GM23338 (cell line): ENCODE data around the gene SYNJ2BP.

Experiments used
- CREB1 ChIP-seq: fragments of 250-450 bp; sonication (Bioruptor Pico); IDR thresholded peaks from 2 replicates; pipeline ENCODE4 v1.5.0; 2020; ENCODE audit warnings: low read depth, mild to moderate bottlenecking, moderate library complexity
- EZH2 ChIP-seq: fragments of 200-600 bp; sonication (generic); IDR thresholded peaks from one replicate; pipeline ENCODE4 v1.8.0; 2017; ENCODE audit warnings: antibody characterized with exemption, mild to moderate bottlenecking, low read depth; ENCODE audit not compliant: unreplicated experiment
- EZH2phosphoT487 ChIP-seq: fragments of 200-600 bp; sonication (generic); IDR thresholded peaks from one replicate; pipeline ENCODE4 v1.8.1; 2018; ENCODE audit warnings: antibody characterized with exemption; ENCODE audit not compliant: unreplicated experiment
- JUNB ChIP-seq: IDR thresholded peaks from one replicate; pipeline ENCODE4 v1.6.1; 2016; ENCODE audit warnings: antibody characterized with exemption; ENCODE audit not compliant: unreplicated experiment
- NANOG ChIP-seq: IDR thresholded peaks from 2 replicates; pipeline ENCODE4 v1.6.1; 2016; ENCODE audit warnings: antibody characterized with exemption, borderline replicate concordance
- POLR2AphosphoS5 ChIP-seq: IDR thresholded peaks from 2 replicates; pipeline ENCODE4 v1.6.1; 2016; ENCODE audit warnings: antibody characterized with exemption, low read depth
- STAT1 ChIP-seq: IDR thresholded peaks from one replicate; pipeline ENCODE4 v1.6.1; 2016; ENCODE audit warnings: antibody characterized with exemption; ENCODE audit not compliant: unreplicated experiment
- ZNF114 ChIP-seq: fragments of 250-450 bp; sonication (Bioruptor Pico); IDR thresholded peaks from 2 replicates; pipeline ENCODE4 v1.5.0; 2020; ENCODE audit warnings: mild to moderate bottlenecking, moderate library complexity
- ZNF331 ChIP-seq: fragments of 250-450 bp; sonication (Bioruptor Pico); IDR thresholded peaks from 2 replicates; pipeline ENCODE4 v1.5.0; 2020; ENCODE audit warnings: low read depth, mild to moderate bottlenecking, moderate library complexity
- ZNF462 ChIP-seq: fragments of 250-450 bp; sonication (Bioruptor Pico); IDR thresholded peaks from 2 replicates; pipeline ENCODE4 v1.5.0; 2020; ENCODE audit warnings: mild to moderate bottlenecking, moderate library complexity
- TF ChIP-seq, protein P1 (sequence below), 2 experiments: fragments of 200-600 bp in 1 of 2; sonication (generic) in 1 of 2; conservative IDR thresholded peaks; 2 replicates each; pipeline versions ENCODE4 v1.5.1 to v1.6.1; 2016 to 2017; ENCODE audit warnings: antibody characterized with exemption in 2 of 2, low read depth in 2 of 2, mild to moderate bottlenecking in 2 of 2, moderate library complexity in 1 of 2
- TF ChIP-seq, protein P2 (sequence below): IDR thresholded peaks from one replicate; pipeline ENCODE4 v1.6.1; 2018; ENCODE audit warnings: antibody characterized with exemption; ENCODE audit not compliant: unreplicated experiment
- TF ChIP-seq, protein P3 (sequence below): IDR thresholded peaks from 2 replicates; pipeline ENCODE4 v1.6.1; 2016; ENCODE audit warnings: antibody characterized with exemption

GRCh38 chr14:70391493-70392391, 25.1 kb downstream of the SYNJ2BP start:
- TF ChIP-seq CREB1 (CRISPR knock-in tag) (no peak), POLR2AphosphoS5 (no peak), EZH2 (no peak), STAT1 (no peak), EZH2phosphoT487 (no peak), JUNB (no peak), ZNF331 (CRISPR knock-in tag) (no peak), ZNF462 (CRISPR knock-in tag) (no peak), NANOG (no peak), ZNF114 (no peak)
- TF ChIP-seq, protein P1, sequence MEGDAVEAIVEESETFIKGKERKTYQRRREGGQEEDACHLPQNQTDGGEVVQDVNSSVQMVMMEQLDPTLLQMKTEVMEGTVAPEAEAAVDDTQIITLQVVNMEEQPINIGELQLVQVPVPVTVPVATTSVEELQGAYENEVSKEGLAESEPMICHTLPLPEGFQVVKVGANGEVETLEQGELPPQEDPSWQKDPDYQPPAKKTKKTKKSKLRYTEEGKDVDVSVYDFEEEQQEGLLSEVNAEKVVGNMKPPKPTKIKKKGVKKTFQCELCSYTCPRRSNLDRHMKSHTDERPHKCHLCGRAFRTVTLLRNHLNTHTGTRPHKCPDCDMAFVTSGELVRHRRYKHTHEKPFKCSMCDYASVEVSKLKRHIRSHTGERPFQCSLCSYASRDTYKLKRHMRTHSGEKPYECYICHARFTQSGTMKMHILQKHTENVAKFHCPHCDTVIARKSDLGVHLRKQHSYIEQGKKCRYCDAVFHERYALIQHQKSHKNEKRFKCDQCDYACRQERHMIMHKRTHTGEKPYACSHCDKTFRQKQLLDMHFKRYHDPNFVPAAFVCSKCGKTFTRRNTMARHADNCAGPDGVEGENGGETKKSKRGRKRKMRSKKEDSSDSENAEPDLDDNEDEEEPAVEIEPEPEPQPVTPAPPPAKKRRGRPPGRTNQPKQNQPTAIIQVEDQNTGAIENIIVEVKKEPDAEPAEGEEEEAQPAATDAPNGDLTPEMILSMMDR (conservative IDR thresholded peaks at IDR 0.05; ENCODE audit: low read depth in 2 of 2), result no peak
- TF ChIP-seq, protein P2, sequence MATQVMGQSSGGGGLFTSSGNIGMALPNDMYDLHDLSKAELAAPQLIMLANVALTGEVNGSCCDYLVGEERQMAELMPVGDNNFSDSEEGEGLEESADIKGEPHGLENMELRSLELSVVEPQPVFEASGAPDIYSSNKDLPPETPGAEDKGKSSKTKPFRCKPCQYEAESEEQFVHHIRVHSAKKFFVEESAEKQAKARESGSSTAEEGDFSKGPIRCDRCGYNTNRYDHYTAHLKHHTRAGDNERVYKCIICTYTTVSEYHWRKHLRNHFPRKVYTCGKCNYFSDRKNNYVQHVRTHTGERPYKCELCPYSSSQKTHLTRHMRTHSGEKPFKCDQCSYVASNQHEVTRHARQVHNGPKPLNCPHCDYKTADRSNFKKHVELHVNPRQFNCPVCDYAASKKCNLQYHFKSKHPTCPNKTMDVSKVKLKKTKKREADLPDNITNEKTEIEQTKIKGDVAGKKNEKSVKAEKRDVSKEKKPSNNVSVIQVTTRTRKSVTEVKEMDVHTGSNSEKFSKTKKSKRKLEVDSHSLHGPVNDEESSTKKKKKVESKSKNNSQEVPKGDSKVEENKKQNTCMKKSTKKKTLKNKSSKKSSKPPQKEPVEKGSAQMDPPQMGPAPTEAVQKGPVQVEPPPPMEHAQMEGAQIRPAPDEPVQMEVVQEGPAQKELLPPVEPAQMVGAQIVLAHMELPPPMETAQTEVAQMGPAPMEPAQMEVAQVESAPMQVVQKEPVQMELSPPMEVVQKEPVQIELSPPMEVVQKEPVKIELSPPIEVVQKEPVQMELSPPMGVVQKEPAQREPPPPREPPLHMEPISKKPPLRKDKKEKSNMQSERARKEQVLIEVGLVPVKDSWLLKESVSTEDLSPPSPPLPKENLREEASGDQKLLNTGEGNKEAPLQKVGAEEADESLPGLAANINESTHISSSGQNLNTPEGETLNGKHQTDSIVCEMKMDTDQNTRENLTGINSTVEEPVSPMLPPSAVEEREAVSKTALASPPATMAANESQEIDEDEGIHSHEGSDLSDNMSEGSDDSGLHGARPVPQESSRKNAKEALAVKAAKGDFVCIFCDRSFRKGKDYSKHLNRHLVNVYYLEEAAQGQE, result no peak
- TF ChIP-seq, protein P3, sequence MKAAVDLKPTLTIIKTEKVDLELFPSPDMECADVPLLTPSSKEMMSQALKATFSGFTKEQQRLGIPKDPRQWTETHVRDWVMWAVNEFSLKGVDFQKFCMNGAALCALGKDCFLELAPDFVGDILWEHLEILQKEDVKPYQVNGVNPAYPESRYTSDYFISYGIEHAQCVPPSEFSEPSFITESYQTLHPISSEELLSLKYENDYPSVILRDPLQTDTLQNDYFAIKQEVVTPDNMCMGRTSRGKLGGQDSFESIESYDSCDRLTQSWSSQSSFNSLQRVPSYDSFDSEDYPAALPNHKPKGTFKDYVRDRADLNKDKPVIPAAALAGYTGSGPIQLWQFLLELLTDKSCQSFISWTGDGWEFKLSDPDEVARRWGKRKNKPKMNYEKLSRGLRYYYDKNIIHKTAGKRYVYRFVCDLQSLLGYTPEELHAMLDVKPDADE, result no peak
